UCSD-AML1 (cell line): ENCODE results near the gene RGS6.
"Not testable (repeated sequence)": the region's sequence is repeated elsewhere in the genome, so short reads cannot be mapped to it uniquely, and the experiment has no call there.

ENCODE experiments used
- DNase-seq: peaks from one replicate; lab custom pipeline; 2025; ENCODE audit not compliant: unreplicated experiment; lab: John Stamatoyannopoulos, UW

The RGS6 gene

GRCh38 chr14:71932229-71932981 is at the start of gene RGS6:
Gene RGS6 (plus strand): TSS chr14:71932429.
- peak; percentile 45 for DNase-seq

GRCh38 chr14:71883094-71883493 is 49.1 kb upstream of the RGS6 start:
- DNase-seq, result no peak

GRCh38 chr14:71885301-71885700 is 46.9 kb upstream of the RGS6 start:
- DNase-seq, result no peak

GRCh38 chr14:71887802-71888201 is 44.4 kb upstream of the RGS6 start:
- DNase-seq, result not testable (repeated sequence)

DNA sequence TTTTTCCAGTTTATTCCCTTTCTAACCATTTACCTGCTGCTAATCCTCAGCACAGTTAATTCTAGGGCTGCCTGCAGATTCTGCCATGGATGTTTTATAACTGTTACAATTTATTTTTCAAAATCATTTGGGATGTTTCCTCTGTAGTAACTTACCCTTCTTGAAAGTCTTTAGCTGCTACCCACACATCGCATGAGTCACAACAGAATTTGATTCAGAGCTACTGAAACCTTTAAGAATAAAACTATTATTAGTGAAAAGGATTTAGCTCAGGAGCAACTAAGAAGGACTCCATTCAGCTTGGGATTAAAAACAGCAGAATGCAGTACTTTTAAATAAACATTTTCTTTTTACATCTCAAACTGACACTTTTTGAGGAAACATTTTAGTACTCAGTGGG is 41.7 kb upstream of the RGS6 start:
- no peak for DNase-seq

DNA sequence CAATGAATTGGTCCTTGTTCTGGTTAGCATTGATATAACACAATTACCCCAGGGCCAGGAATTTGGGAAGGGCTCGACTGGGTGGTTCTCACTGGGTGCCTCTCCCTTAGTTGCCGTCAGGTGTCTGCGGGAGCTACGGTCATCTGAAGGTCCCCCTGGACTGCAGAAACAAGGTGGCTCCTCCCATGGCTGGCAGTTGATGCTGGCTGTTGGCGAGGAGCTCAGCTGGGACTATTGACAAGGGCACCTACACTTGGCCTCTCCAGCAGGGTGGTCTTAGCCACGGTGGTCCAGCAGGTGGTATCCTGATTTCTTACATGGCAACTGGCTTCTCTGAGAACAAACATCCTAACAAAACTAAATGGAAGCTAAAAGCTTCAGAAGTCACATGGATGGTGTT is 41.0 kb upstream of the RGS6 start:
- DNase-seq, result no peak

GRCh38 chr14:71891970-71892369 is 40.3 kb upstream of the RGS6 start:
- DNase-seq, result no peak

DNA sequence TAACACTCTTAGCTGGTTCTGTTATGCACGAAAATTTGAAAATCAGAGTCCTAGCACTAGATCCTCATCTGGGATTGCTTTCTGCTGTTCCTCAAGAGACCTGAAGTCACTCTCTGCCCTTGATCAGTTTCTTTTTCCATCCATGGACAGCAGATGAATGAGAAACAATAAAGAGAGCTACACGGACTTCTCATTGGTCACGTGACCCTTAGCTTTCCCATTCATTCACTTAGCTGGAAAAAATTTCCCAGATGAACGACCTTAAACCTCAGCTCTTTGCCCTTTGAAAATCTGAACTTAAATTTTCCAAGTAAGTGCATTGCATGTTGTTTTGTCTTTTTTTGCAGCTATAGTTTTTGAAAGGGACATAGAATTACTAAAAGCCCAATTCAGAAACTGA is 27.2 kb upstream of the RGS6 start:
- no peak for DNase-seq

DNA sequence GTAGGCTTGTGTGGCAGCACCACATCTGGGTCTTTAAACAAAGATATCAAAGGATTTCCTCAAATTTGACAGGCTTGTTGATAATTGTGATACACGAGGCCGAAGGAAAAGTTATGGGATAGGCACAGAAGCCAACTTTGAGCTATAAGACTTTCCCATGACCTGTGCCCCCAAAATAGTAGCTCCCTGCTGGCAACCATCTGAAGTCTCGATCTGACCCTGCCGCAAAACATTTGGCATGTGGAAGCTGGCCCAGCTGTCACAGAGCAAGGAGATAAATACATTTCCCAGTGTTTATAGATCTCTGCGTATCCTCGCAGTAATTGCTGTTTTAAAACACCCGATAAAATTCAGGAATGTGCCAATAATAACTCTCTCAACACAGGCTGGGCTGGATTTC is 26.4 kb upstream of the RGS6 start:
- DNase-seq, result no peak

- no peak for DNase-seq
Measured at GRCh38 chr14:71907793-71908515, 24.3 kb upstream of the RGS6 start.

- DNase-seq, result no peak
Measured at GRCh38 chr14:71911669-71912068, 20.6 kb upstream of the RGS6 start.

GRCh38 chr14:71913342-71913741 is 18.9 kb upstream of the RGS6 start:
- no peak for DNase-seq

GRCh38 chr14:71918955-71919354 is 13.3 kb upstream of the RGS6 start:
- DNase-seq, result no peak

DNA sequence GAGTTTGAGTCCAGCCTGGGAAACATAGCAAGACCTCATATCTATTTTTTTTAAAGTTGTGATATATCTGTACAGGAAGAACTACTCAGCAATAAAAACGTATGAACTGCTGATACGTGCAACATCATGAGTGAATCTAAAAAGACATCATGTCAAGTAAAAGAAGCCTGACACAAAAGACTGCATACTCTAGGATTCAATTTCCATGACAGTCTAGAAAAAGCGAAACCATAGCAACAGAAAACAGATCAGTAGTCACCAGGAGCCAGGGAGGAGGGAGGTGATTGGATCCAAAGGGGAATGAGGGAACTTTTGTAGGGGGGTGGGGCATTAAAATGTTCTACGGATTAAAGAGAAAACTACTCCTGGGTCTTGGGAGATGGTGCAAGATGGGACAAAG is 8.7 kb upstream of the RGS6 start:
- DNase-seq, result no peak

DNA sequence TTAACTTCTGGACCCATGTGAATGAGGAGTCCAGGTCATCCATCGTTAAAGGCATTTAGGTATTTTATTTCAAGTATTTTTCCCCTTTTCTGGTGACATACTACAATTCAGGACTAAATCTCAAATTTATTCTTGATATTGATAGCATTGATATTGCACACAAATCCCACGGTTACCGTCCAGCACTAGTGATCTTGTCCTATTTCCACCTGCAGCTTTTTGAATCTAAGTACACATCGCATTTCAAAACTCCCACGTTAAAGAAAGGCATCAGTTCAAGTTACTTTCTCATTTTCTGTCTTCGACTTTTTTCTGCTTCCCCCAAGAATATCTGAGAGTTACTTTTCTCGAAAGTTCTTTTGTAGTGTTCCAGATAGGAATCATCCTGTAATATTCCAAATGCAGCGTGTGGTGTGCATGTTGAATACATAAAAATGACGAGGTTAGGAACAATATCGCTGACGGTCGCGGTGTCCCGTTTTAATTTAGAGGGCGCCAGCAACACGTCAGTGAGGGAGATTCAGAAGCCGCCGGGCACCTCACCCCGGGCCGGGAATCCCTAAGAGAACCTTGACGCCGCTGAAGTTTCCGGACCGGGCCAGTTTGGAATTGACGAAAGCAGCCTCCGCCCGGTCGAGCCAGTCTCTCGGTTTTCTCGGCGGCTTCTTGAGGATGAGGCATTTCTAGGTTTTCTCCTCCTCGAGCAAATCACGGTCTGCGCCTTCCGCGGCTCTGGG is 569 bp upstream of the RGS6 start:
- DNase-seq, result no peak

DNA sequence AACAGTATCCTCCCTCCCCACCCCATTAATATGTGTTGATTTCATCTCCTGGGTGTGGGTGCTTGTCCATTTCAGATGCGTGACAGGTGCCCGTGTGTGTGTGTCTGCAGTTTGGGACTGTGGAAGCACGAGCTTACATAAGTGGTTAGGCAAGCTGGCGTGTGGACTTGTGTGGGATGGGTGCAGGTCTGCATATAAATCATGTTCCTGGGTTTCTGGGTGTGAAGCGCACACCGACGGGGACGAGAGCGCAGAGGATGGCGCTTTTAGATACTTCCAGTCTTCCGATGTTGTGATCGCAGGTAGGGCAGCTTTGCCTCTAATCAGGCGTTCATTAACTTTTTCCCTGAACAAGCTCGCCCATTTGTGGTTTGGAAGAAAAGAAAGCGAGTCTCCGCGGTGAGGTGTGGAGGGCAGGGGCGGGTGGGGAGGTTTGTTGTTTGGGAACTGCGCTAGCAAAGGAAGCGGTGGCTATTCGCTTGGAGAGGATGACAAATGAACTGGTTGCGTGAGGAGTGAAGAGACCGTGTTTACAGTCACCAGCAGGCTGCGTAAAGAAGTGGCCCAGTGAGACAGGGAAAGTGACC is 865 bp downstream of the RGS6 start:
- DNase-seq, result no peak

GRCh38 chr14:71938273-71938672 is 6.0 kb downstream of the RGS6 start:
- DNase-seq, result not testable (repeated sequence)

- DNase-seq, result not testable (repeated sequence)
Measured at GRCh38 chr14:71939344-71939743, 7.1 kb downstream of the RGS6 start.

DNA sequence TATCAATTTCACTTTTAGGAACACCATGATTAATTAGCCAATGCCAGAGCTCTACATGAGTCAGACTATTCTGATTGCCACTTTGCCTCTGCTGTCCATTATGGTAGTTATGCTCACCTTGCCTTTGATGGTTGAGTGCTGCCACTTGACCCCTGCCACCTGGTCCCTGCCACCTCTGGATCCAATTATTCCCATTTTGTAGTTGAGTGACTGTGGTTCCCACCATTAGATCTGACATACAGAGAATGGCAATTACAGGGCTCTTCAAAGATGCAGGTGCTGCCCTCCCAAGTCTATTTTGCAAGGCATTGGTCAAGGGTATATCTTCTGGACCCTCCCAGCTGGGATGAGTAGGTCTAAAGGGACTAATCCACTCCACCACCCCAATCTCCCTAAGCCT is 8.3 kb downstream of the RGS6 start:
- not testable (repeated sequence) for DNase-seq

- not testable (repeated sequence) for DNase-seq
Measured at GRCh38 chr14:71941616-71942015, 9.4 kb downstream of the RGS6 start.

DNA sequence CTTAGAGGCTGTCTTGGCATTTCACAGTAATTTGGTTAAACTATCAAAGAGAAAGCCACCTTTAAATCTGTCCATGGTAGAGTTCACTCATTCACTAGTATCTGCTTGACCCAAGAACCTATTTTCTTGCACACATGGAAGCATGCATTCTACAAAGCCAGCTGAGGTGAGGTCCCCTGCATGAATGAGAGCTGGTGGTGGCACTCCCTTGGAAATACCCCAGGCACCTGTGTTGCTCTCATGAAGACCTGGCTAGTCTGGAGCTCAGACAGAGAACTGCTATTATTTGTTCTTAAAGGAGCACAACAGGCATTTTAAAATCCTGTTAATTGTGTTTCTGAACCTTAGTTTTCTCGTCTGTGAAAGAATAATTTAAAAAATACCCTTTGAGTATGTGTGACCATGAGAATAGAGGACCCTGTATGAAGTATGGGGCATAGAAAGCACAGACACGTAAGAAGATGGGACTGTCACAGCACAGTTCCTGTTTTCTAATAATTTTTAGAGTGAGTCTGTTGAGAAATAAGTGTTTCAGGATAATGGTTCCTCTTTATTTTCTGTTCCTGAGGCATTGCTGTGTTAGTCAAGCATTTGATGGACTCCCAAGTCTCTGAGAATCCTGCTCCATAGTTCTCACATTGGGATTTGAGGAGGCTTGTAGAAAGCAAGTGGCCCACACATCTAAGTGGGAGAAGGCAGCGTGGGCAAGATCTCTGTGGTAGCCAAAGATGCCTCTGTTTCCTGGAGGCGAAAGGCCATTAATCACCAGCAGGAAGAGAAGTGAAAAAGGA is 10.9 kb downstream of the RGS6 start:
- peak; percentile 41 for DNase-seq
